Epidermal melanocyte (primary cell): ENCODE data around the gene TNRC18.
"Not testable (repeated sequence)": the region's sequence is repeated elsewhere in the genome, so short reads cannot be mapped to it uniquely, and the experiment has no call there.

Experiments used
- DNase-seq: peaks from one replicate; pipeline ENCODE4 v3.0.0; 2011; ENCODE audit warnings: low spot score; ENCODE audit not compliant: insufficient read length

TNRC18 gene

GRCh38 chr7:5320802-5321396 is 102.7 kb downstream of the TNRC18 start:
- DNase-seq, result no peak

- no peak for DNase-seq
These were observed 103.2 kb downstream of the TNRC18 start for GRCh38 chr7:5320391-5320790.

GRCh38 chr7:5318613-5319012 is 105.0 kb downstream of the TNRC18 start:
- not testable (repeated sequence) for DNase-seq

GRCh38 chr7:5315761-5316160 is 107.9 kb downstream of the TNRC18 start:
- no peak for DNase-seq

GRCh38 chr7:5314864-5315263 is 108.8 kb downstream of the TNRC18 start:
- DNase-seq, result no peak

- DNase-seq, result not testable (repeated sequence)
These were observed 110.4 kb downstream of the TNRC18 start for GRCh38 chr7:5313076-5313885.

- not testable (repeated sequence) for DNase-seq
These were observed 111.2 kb downstream of the TNRC18 start for GRCh38 chr7:5312276-5313070.

- DNase-seq, result no peak
These were observed 112.7 kb downstream of the TNRC18 start for GRCh38 chr7:5310822-5311405.

- no peak for DNase-seq
These were observed 114.5 kb downstream of the TNRC18 start for GRCh38 chr7:5309146-5309545.

- DNase-seq, result not testable (repeated sequence)
These were observed 116.2 kb downstream of the TNRC18 start for GRCh38 chr7:5307221-5308142.

GRCh38 chr7:5305050-5305449 is 118.6 kb downstream of the TNRC18 start:
- DNase-seq, result not testable (repeated sequence)

- DNase-seq, result no peak
These were observed 119.8 kb downstream of the TNRC18 start for GRCh38 chr7:5303591-5304505.

GRCh38 chr7:5303061-5303460 is 120.6 kb downstream of the TNRC18 start:
- no peak for DNase-seq

- no peak for DNase-seq
These were observed 121.1 kb downstream of the TNRC18 start for GRCh38 chr7:5302577-5302976.

- DNase-seq, result no peak
These were observed 123.3 kb downstream of the TNRC18 start for GRCh38 chr7:5300366-5300765.

- DNase-seq, result no peak
These were observed 126.9 kb downstream of the TNRC18 start for GRCh38 chr7:5296611-5297226.

- DNase-seq, result no peak
These were observed 127.5 kb downstream of the TNRC18 start for GRCh38 chr7:5296015-5296610.
